Gastrocnemius medialis (tissue), 4 donors: ENCODE results near the gene RADIL. TPM values are rescaled to one million over a fixed set of nuclear protein-coding genes. Genes with fewer than 3 reads are reported as not detected.

Experiments
- ATAC-seq, 2 donors: fragments of 150-250 bp; one replicate each; pipeline ENCODE4 v1.9.1; 2016
- DNase-seq, 2 donors: peaks; one replicate each; pipeline ENCODE4 v3.0.0-alpha.2; 2019
- H3K27ac ChIP-seq, 4 donors: fragments of 200-600 bp; sonication (generic); 1 replicate in 1 of 4; 2 replicates in 3 of 4; pipeline ENCODE4 v1.5.1; 2016 to 2018; ENCODE audit warnings: mild to moderate bottlenecking in 2 of 4, moderate library complexity in 1 of 4
- H3K27me3 ChIP-seq, 3 donors: fragments of 200-600 bp; sonication (generic) in 2 of 3; 1 replicate in 1 of 3; 2 replicates in 2 of 3; pipeline versions ENCODE4 v1.5.1 to v1.6.0; 2016 to 2019; ENCODE audit warnings: mild to moderate bottlenecking in 1 of 3, moderate library complexity in 1 of 3
- H3K36me3 ChIP-seq, 2 donors: fragments of 200-600 bp; sonication (generic) in 1 of 2; one replicate each; pipeline ENCODE4 v1.5.1; 2017 to 2018
- H3K4me1 ChIP-seq, 2 donors: fragments of 200-600 bp; sonication (generic) in 1 of 2; one replicate each; pipeline ENCODE4 v1.5.1; 2016 to 2017; ENCODE audit warnings: mild to moderate bottlenecking in 2 of 2
- H3K4me3 ChIP-seq, 4 donors: fragments of 200-600 bp; sonication (generic) in 3 of 4; 1 replicate in 1 of 4; 2 replicates in 3 of 4; pipeline ENCODE4 v1.5.1; 2016 to 2019; ENCODE audit warnings: mild to moderate bottlenecking in 2 of 4
- H3K9me3 ChIP-seq, 3 donors: fragments of 200-600 bp; sonication (generic) in 2 of 3; 1 replicate in 1 of 3; 2 replicates in 2 of 3; pipeline ENCODE4 v1.5.1; 2016 to 2019
- POLR2A ChIP-seq, 2 donors: fragments of 450-650 bp; IDR thresholded peaks; one replicate each; pipeline ENCODE4 v1.6.1; 2017; ENCODE audit warnings: antibody characterized with exemption in 2 of 2, mild to moderate bottlenecking in 2 of 2, moderate library complexity in 2 of 2
- in situ Hi-C, 4 donors: fragments of 200-750 bp; cut with MboI; loops; one replicate each; pipeline versions ENCODE4 v1.15.0 to v1.8.0; 2017; ENCODE audit warnings: low sequenced_read_pairs in 4 of 4
- intact Hi-C: fragments of 100-400 bp; cut with DNase I; formaldehyde crosslinking; loops from one replicate; pipeline ENCODE4 v1.15.1; 2023; ENCODE audit warnings: low total_unique reads
- total RNA-seq, 4 donors: library from RNA; depleted of rRNA; stranded (reverse); fragments of >200 nt; gene quantifications; one replicate each; pipeline versions ENCODE4 v1.1.0 to v1.2.3, GENCODE V29; 2016
- TF ChIP-seq, protein P1 (sequence below), 5 experiments: fragments of 450-650 bp in 3 of 5; fragments of 200-600 bp in 2 of 5; sonication (generic) in 2 of 5; IDR thresholded peaks in 4 of 5; conservative IDR thresholded peaks in 1 of 5; 1 replicate in 4 of 5; 2 replicates in 1 of 5; pipeline ENCODE4 v1.5.1; 2016 to 2019; ENCODE audit warnings: antibody characterized with exemption in 5 of 5, mild to moderate bottlenecking in 3 of 5, moderate library complexity in 3 of 5

The RADIL gene
- total RNA-seq, 4 donors from 2014 or later = 2.1 to 12.1 (median 5.0) TPM

DNA sequence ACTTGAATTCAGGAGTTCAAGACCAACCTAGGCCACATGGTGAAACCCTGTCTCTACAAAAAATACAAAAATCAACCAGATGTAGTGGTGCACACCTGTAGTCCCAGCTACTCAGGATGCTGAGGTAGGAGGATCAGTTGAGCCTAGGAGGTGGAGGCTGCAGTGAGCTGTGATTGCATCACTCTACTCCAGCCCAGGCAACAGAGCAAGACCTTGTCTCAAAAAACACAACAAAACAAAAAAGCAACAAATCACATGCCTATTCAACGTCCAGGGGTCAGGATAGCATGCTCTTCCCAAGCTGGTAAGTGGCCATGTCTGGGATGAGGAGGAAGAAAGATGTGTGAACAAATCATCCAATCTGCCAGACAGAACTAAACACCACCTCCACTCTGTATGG, 6.2 kb upstream of the RADIL start:
- Histone ChIP-seq H3K4me1 (no peaks in the 10 kb centered on the region), H3K36me3 (no peaks in the 10 kb centered on the region), H3K27me3 (no peaks in the 10 kb centered on the region), H3K9me3 (no peaks in the 10 kb centered on the region), H3K4me3 (no peak overlapping the region), H3K27ac (no peak overlapping the region)
- in situ Hi-C loops = loop anchor here in 1 of 4 donors (10.0 kb wide), 1 partner anchor 95 kb away; no protein-coding TSS in a partner anchor
- no peak for DNase-seq
- no peak for ATAC-seq
- intact Hi-C loops = no loop called here
- TF ChIP-seq, protein P1, sequence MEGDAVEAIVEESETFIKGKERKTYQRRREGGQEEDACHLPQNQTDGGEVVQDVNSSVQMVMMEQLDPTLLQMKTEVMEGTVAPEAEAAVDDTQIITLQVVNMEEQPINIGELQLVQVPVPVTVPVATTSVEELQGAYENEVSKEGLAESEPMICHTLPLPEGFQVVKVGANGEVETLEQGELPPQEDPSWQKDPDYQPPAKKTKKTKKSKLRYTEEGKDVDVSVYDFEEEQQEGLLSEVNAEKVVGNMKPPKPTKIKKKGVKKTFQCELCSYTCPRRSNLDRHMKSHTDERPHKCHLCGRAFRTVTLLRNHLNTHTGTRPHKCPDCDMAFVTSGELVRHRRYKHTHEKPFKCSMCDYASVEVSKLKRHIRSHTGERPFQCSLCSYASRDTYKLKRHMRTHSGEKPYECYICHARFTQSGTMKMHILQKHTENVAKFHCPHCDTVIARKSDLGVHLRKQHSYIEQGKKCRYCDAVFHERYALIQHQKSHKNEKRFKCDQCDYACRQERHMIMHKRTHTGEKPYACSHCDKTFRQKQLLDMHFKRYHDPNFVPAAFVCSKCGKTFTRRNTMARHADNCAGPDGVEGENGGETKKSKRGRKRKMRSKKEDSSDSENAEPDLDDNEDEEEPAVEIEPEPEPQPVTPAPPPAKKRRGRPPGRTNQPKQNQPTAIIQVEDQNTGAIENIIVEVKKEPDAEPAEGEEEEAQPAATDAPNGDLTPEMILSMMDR (IDR thresholded peaks at IDR 0.05 in 4 of 5, conservative IDR thresholded peaks at IDR 0.05 in 1 of 5) = no peak
- no peak for TF ChIP-seq POLR2A (IDR thresholded peaks at IDR 0.05)

DNA sequence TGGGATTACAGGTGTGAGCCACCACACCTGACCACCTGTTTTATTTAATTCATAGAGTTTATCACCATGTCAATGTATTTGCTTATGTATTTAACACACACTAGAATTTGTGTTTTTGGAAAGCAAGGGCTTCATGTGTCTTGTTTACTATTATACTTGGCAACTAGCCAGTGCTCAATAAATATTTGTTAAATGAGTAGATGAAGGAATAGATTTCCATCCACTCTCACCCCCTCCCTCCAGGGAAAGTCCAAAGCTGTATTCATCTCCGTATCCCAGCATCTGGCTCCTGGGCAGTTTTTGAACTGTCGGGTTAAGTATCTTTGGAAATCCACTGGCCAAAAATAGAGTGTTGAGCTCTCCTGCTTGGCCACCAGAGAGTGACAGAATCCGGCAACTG, 4.6 kb upstream of the RADIL start:
- intact Hi-C loops (no loop called here), in situ Hi-C loops (loop anchor here in 1 of 4 donors (10.0 kb wide), 1 partner anchor 93 kb away; no protein-coding TSS in a partner anchor)
- Histone ChIP-seq H3K27ac (no peak overlapping the region), H3K9me3 (no peaks in the 10 kb centered on the region), H3K4me1 (no peaks in the 10 kb centered on the region), H3K27me3 (peaks cover 0 to 7% (median 4%) of the 10 kb centered on the region in 3 donors), H3K4me3 (no peak overlapping the region), H3K36me3 (no peaks in the 10 kb centered on the region)
- ATAC-seq (no peak), DNase-seq (no peak)
- TF ChIP-seq POLR2A (IDR thresholded peaks at IDR 0.05) = no peak
- TF ChIP-seq, protein P1 (IDR thresholded peaks at IDR 0.05 in 4 of 5, conservative IDR thresholded peaks at IDR 0.05 in 1 of 5) = no peak

DNA sequence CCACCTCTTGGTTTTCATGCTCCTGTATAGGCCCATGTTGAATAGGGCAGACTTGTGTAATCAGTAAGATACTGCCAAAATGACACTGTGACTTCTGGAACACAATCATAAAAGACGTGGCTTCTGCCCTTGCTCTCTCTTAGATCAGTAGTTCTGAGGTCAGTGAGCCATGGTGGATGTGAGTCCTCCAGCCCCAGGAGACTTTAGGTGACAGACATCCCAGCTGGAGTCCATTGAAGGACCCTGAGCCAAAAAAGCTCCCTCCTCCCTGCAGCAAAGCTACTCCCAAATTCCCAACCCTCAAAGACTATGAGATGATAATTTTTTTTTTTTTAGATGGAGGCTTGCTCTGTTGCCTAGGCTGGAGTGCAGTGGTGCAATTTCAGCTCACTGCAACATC, 3.2 kb upstream of the RADIL start:
- H3K4me1 ChIP-seq = peaks cover 0 to 4% of the 10 kb centered on the region in 2 donors
- no peaks in the 10 kb centered on the region for H3K9me3 ChIP-seq
- in situ Hi-C loops = loop anchor here in 1 of 4 donors (10.0 kb wide), 1 partner anchor 92 kb away; no protein-coding TSS in a partner anchor
- intact Hi-C loops = no loop called here
- H3K27ac ChIP-seq = no peak overlapping the region
- H3K27me3 ChIP-seq = peaks cover 0 to 10% (median 4%) of the 10 kb centered on the region in 3 donors
- no peak overlapping the region for H3K4me3 ChIP-seq
- no peaks in the 10 kb centered on the region for H3K36me3 ChIP-seq
- TF ChIP-seq POLR2A (IDR thresholded peaks at IDR 0.05) = no peak
- TF ChIP-seq, protein P1 (IDR thresholded peaks at IDR 0.05 in 4 of 5, conservative IDR thresholded peaks at IDR 0.05 in 1 of 5) = no peak
- no peak for DNase-seq
- ATAC-seq = no peak

DNA sequence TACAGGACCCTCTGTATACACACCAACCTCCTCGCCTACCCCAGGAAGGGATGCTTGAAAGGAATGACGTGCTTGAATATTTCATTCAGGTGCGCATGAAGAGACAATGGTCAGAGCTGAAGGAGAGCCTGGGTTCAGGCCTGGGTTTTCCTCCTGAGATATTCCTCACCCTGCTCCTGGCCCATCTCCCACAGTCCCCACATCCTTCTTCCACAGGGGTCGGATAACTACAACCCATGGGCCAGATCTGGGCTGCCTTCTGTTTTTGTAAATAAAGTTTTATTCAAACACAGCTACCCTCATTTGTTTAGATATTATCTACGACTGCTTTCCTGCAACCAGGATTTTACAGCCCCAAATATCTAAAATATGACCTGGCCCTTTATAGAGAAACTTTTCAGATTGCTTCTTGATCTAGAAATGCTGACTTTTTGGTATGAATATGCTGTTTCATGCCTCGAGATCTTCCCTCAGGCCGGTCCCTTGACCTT, 1.8 kb upstream of the RADIL start:
- in situ Hi-C loops = loop anchor here in 1 of 4 donors (10.0 kb wide), 1 partner anchor 91 kb away; no protein-coding TSS in a partner anchor
- TF ChIP-seq, protein P1 (IDR thresholded peaks at IDR 0.05 in 4 of 5, conservative IDR thresholded peaks at IDR 0.05 in 1 of 5) = no peak
- TF ChIP-seq POLR2A (IDR thresholded peaks at IDR 0.05) = no peak
- Histone ChIP-seq H3K27ac (no peak overlapping the region), H3K4me1 (peaks cover 0 to 4% of the 10 kb centered on the region in 2 donors), H3K9me3 (no peaks in the 10 kb centered on the region), H3K4me3 (no peak overlapping the region), H3K36me3 (no peaks in the 10 kb centered on the region), H3K27me3 (peaks cover 0 to 10% (median 4%) of the 10 kb centered on the region in 3 donors)
- intact Hi-C loops = no loop called here
- DNase-seq = no peak
- no peak for ATAC-seq
